Naive thymus-derived CD8-positive, alpha-beta T cell (primary cell): ENCODE measurements around the gene SPATC1L. TPM values are rescaled to one million over a fixed set of nuclear protein-coding genes. Genes with fewer than 3 reads are reported as not detected.
"Not testable (repeated sequence)": the region's sequence is repeated elsewhere in the genome, so short reads cannot be mapped to it uniquely, and the experiment has no call there.

ENCODE experiments used
- ATAC-seq, 2 donors: fragments of 150-1000 bp; cut with Tn5 transposase in 1 of 2; sonication (Bioruptor Pico), chemical (Tn5 transposase) in 1 of 2; 1 replicate in 1 of 2; 2 replicates in 1 of 2; pipeline ENCODE4 v1.10.0; 2021; ENCODE audit warnings: mild to moderate bottlenecking in 2 of 2, moderate library complexity in 2 of 2
- POLR2A ChIA-PET: fragments of 350-600 bp; sonication (Branson Sonifier 250); formaldehyde crosslinking; loops from one replicate; lab custom pipeline; 2021; ENCODE audit warnings: antibody characterized with exemption; lab: Charles Lee
- DNase-seq, 10 donors: peaks; one replicate each; pipeline versions ENCODE4 v3.0.0 to v3.0.0-alpha.2; 2020 to 2022
- H3K27ac Mint-ChIP-seq, 10 donors: one replicate each; pipeline ENCODE4 v1.8.0; 2020 to 2022; ENCODE audit warnings: mild to moderate bottlenecking in 10 of 10, mixed read lengths in 10 of 10, moderate library complexity in 4 of 10, inconsistent platforms in 1 of 10
- H3K27me3 Mint-ChIP-seq, 5 donors: one replicate each; pipeline ENCODE4 v1.8.0; 2021 to 2022; ENCODE audit warnings: mixed read lengths in 5 of 5
- H3K36me3 Mint-ChIP-seq, 3 donors: one replicate each; pipeline ENCODE4 v1.8.0; 2020 to 2022; ENCODE audit warnings: mixed read lengths in 3 of 3, mild to moderate bottlenecking in 2 of 3, inconsistent platforms in 1 of 3
- H3K4me1 Mint-ChIP-seq, 4 donors: one replicate each; pipeline ENCODE4 v1.8.0; 2021 to 2022; ENCODE audit warnings: mixed read lengths in 4 of 4
- H3K4me3 Mint-ChIP-seq, 10 donors: one replicate each; pipeline ENCODE4 v1.8.0; 2020 to 2022; ENCODE audit warnings: mild to moderate bottlenecking in 10 of 10, mixed read lengths in 10 of 10, moderate library complexity in 6 of 10, inconsistent platforms in 1 of 10
- H3K9me3 Mint-ChIP-seq, 9 donors: one replicate each; pipeline ENCODE4 v1.8.0; 2020 to 2022; ENCODE audit warnings: mixed read lengths in 9 of 9, mild to moderate bottlenecking in 3 of 9, inconsistent platforms in 1 of 9, moderate library complexity in 1 of 9
- polyA plus RNA-seq, 3 donors: library from polyadenylated mRNA; unstranded; fragments of 300-500 nt; fragmentation: Illumina TruSeq; gene quantifications; one replicate each; pipeline ENCODE4 v1.2.3, GENCODE V29; 2021
- total RNA-seq, 8 experiments: library from RNA in 2 of 8; stranded (reverse) in 2 of 8; gene quantifications; one replicate each; pipeline ENCODE4 v1.2.3 and lab custom pipeline; 2021 to 2026

Gene SPATC1L
- total and polyA plus RNA-seq, 5 experiments from 2014 or later = 11.2 to 20.5 (median 13.0) TPM

GRCh38 chr21:46190491-46191131 is 6.4 kb upstream of the SPATC1L start:
- no peaks in the 10 kb centered on the region for H3K9me3 Mint-ChIP-seq
- ATAC-seq (no peak), DNase-seq (no peak)
- H3K36me3 Mint-ChIP-seq = peaks cover 4 to 12% (median 4%) of the 10 kb centered on the region in 3 donors
- peaks cover 0 to 3% (median under 1%) of the 10 kb centered on the region in 4 donors for H3K4me1 Mint-ChIP-seq
- no peak overlapping the region for H3K4me3 Mint-ChIP-seq
- H3K27ac Mint-ChIP-seq = peak overlapping the region in 1 of 10 donors; percentile 45
- POLR2A ChIA-PET = no interaction called here
- H3K27me3 Mint-ChIP-seq = no peaks in the 10 kb centered on the region

GRCh38 chr21:46189959-46190490 is 5.8 kb upstream of the SPATC1L start:
- Mint-ChIP-seq H3K9me3 (no peaks in the 10 kb centered on the region), H3K36me3 (peaks cover 4 to 9% (median 4%) of the 10 kb centered on the region in 3 donors), H3K4me1 (peaks cover 0 to 6% (median 4%) of the 10 kb centered on the region in 4 donors), H3K4me3 (no peak overlapping the region), H3K27ac (peak overlapping the region in 1 of 10 donors; percentile 45), H3K27me3 (no peaks in the 10 kb centered on the region)
- DNase-seq = no peak
- POLR2A ChIA-PET = no interaction called here
- ATAC-seq = no peak

GRCh38 chr21:46189213-46189958 is 5.1 kb upstream of the SPATC1L start:
- DNase-seq (no peak), ATAC-seq (no peak)
- Mint-ChIP-seq H3K4me1 (peaks cover 0 to 11% (median 7%) of the 10 kb centered on the region in 4 donors), H3K4me3 (no peak overlapping the region), H3K27ac (peak overlapping the region in 2 of 10 donors; percentile 6 to 90), H3K9me3 (no peaks in the 10 kb centered on the region), H3K27me3 (no peaks in the 10 kb centered on the region), H3K36me3 (peaks cover 4 to 6% (median 4%) of the 10 kb centered on the region in 3 donors)
- POLR2A ChIA-PET = no interaction called here

GRCh38 chr21:46188226-46189212 is 4.3 kb upstream of the SPATC1L start:
- Mint-ChIP-seq H3K4me1 (peaks cover 0 to 11% (median 7%) of the 10 kb centered on the region in 4 donors), H3K27me3 (no peaks in the 10 kb centered on the region), H3K36me3 (peaks cover 0 to 4% (median 0%) of the 10 kb centered on the region in 3 donors), H3K9me3 (no peaks in the 10 kb centered on the region), H3K4me3 (no peak overlapping the region), H3K27ac (peak overlapping the region in 3 of 10 donors; percentile 63 to 90 (median 81))
- DNase-seq (no peak), ATAC-seq (no peak)
- POLR2A ChIA-PET = interaction anchor here (0.7 kb wide), 1 partner anchor 39 kb away, joined by 3 read pairs; no protein-coding TSS in a partner anchor

- Mint-ChIP-seq H3K36me3 (peaks cover 0 to 4% (median 0%) of the 10 kb centered on the region in 3 donors), H3K4me3 (peak overlapping the region in 1 of 10 donors; percentile 7), H3K27ac (peak overlapping the region in 2 of 10 donors; percentile 53 to 63), H3K4me1 (peaks cover 0 to 14% (median 7%) of the 10 kb centered on the region in 4 donors), H3K27me3 (no peaks in the 10 kb centered on the region), H3K9me3 (no peaks in the 10 kb centered on the region)
- DNase-seq (no peak), ATAC-seq (no peak)
- POLR2A ChIA-PET = interaction anchor here (0.7 kb wide), 1 partner anchor 40 kb away, joined by 3 read pairs; no protein-coding TSS in a partner anchor
Measured at GRCh38 chr21:46187814-46188213, 3.6 kb upstream of the SPATC1L start.

DNA sequence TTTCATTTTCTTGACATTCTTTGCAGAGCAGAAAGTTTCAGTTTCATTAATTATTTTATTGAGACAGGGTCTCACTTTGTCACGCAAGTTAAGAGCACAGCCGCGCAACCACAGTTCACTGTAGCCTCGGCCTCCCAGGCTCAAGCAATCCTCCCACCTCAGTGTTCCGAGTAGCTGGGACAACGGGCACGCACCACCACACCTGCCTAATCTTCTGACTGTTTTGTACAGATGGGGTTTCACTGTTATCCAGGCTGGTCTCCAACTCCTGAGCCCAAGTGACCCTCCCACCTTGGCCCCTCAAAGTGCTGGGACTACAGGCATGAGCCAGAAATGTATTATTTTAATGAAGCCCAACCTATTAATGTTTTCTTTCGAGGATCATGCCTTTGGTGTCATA is 3.0 kb upstream of the SPATC1L start:
- ATAC-seq (no peak), DNase-seq (no peak)
- Mint-ChIP-seq H3K4me1 (peaks cover 0 to 15% (median 7%) of the 10 kb centered on the region in 4 donors), H3K9me3 (no peaks in the 10 kb centered on the region), H3K27me3 (no peaks in the 10 kb centered on the region), H3K27ac (peak overlapping the region in 1 of 10 donors; percentile 53), H3K36me3 (peaks cover 0 to 4% (median 0%) of the 10 kb centered on the region in 3 donors), H3K4me3 (no peak overlapping the region)
- POLR2A ChIA-PET = no interaction called here

GRCh38 chr21:46185716-46186115 is 1.5 kb upstream of the SPATC1L start:
- H3K27me3 Mint-ChIP-seq = no peaks in the 10 kb centered on the region

GRCh38 chr21:46184625-46185555 is 631 bp upstream of the SPATC1L start:
- H3K4me1 Mint-ChIP-seq = peaks cover 2 to 15% (median 7%) of the 10 kb centered on the region in 4 donors
- POLR2A ChIA-PET = interaction anchor here (0.6 kb wide), 1 partner anchor 12 kb away, joined by 3 read pairs; no protein-coding TSS in a partner anchor
- H3K36me3 Mint-ChIP-seq = peaks cover 0 to 4% (median 2%) of the 10 kb centered on the region in 3 donors
- H3K27ac Mint-ChIP-seq = peak overlapping the region; percentile 63 to 93 (median 89)
- peak overlapping the region; percentile 79 to 91 (median 86) for H3K4me3 Mint-ChIP-seq
- no peaks in the 10 kb centered on the region for H3K27me3 Mint-ChIP-seq
- H3K9me3 Mint-ChIP-seq = no peaks in the 10 kb centered on the region
- peak; percentile 85 for ATAC-seq
- DNase-seq = peak; percentile 56 to 89 (median 76)

More at GRCh38 chr21:46185716-46186115, 1.5 kb upstream of the SPATC1L start:
- peak overlapping the region in 7 of 10 donors; percentile 19 to 91 (median 81) for H3K4me3 Mint-ChIP-seq
- peak overlapping the region in 6 of 10 donors; percentile 16 to 88 (median 68) for H3K27ac Mint-ChIP-seq
- ATAC-seq = no peak
- H3K9me3 Mint-ChIP-seq = no peaks in the 10 kb centered on the region
- DNase-seq = no peak
- H3K36me3 Mint-ChIP-seq = peaks cover 0 to 4% (median 0%) of the 10 kb centered on the region in 3 donors
- peaks cover 0 to 15% (median 7%) of the 10 kb centered on the region in 4 donors for H3K4me1 Mint-ChIP-seq
- POLR2A ChIA-PET = interaction anchor here (0.6 kb wide), 1 partner anchor 13 kb away, joined by 3 read pairs; no protein-coding TSS in a partner anchor

- POLR2A ChIA-PET, H3K36me3 Mint-ChIP-seq, DNase-seq, ATAC-seq, H3K27me3 Mint-ChIP-seq, H3K9me3 Mint-ChIP-seq: not testable (repeated sequence)
- Mint-ChIP-seq H3K4me3 (peak overlapping the region; percentile 41 to 79 (median 64)), H3K27ac (peak overlapping the region in 5 of 10 donors; percentile 15 to 78 (median 33)), H3K4me1 (peaks cover 2 to 15% (median 7%) of the 10 kb centered on the region in 4 donors)
Measured at GRCh38 chr21:46183337-46183909, 836 bp downstream of the SPATC1L start.

- peaks cover 0 to under 1% (median 0%) of the 10 kb centered on the region in 9 donors for H3K9me3 Mint-ChIP-seq
- H3K27ac Mint-ChIP-seq = peak overlapping the region in 4 of 10 donors; percentile 24 to 78 (median 35)
- H3K27me3 Mint-ChIP-seq = no peaks in the 10 kb centered on the region
- H3K36me3 Mint-ChIP-seq = peaks cover 0 to 3% (median 0%) of the 10 kb centered on the region in 3 donors
- POLR2A ChIA-PET = no interaction called here
- no peak for ATAC-seq
- peak overlapping the region; percentile 41 to 79 (median 64) for H3K4me3 Mint-ChIP-seq
- no peak for DNase-seq
- peaks cover 2 to 14% (median 7%) of the 10 kb centered on the region in 4 donors for H3K4me1 Mint-ChIP-seq
Measured at GRCh38 chr21:46182548-46183336, 1.5 kb downstream of the SPATC1L start.
